Stimulated activated naive B cell treated with anti-CD40 and anti-IgM and Interleukin-4, amounts not matched to agents 10 μg/mL and 1 μg/mL and 100 μg/mL, for 72 hours (primary cell): ENCODE measurements around the gene BRD7.
A peak's percentile ranks its signal among the peaks of the same experiment; 100 is the strongest.

ENCODE experiments used
- ATAC-seq, 2 donors: fragments of 150-1000 bp; cut with Tn5 transposase; replicated peaks; 2 replicates each; pipeline ENCODE4 v1.10.0; 2021; ENCODE audit warnings: moderate library complexity in 1 of 2
- DNase-seq: peaks from one replicate; pipeline ENCODE4 v3.0.0; 2021
- H3K27ac Mint-ChIP-seq: one replicate; pipeline ENCODE4 v1.8.0; 2022; ENCODE audit warnings: mild to moderate bottlenecking, mixed read lengths
- H3K27me3 Mint-ChIP-seq, 2 donors: one replicate each; pipeline ENCODE4 v1.8.0; 2022; ENCODE audit warnings: mixed read lengths in 2 of 2
- H3K36me3 Mint-ChIP-seq, 2 donors: one replicate each; pipeline ENCODE4 v1.8.0; 2022; ENCODE audit warnings: mixed read lengths in 2 of 2, mild to moderate bottlenecking in 1 of 2
- H3K4me1 Mint-ChIP-seq, 2 donors: one replicate each; pipeline ENCODE4 v1.8.0; 2022; ENCODE audit warnings: mixed read lengths in 2 of 2, mild to moderate bottlenecking in 1 of 2
- H3K4me3 Mint-ChIP-seq, 2 donors: one replicate each; pipeline ENCODE4 v1.8.0; 2022; ENCODE audit warnings: mild to moderate bottlenecking in 2 of 2, mixed read lengths in 2 of 2, moderate library complexity in 1 of 2
- H3K9me3 Mint-ChIP-seq, 2 donors: one replicate each; pipeline ENCODE4 v1.8.0; 2022; ENCODE audit warnings: mixed read lengths in 2 of 2, mild to moderate bottlenecking in 1 of 2

BRD7 gene

DNA sequence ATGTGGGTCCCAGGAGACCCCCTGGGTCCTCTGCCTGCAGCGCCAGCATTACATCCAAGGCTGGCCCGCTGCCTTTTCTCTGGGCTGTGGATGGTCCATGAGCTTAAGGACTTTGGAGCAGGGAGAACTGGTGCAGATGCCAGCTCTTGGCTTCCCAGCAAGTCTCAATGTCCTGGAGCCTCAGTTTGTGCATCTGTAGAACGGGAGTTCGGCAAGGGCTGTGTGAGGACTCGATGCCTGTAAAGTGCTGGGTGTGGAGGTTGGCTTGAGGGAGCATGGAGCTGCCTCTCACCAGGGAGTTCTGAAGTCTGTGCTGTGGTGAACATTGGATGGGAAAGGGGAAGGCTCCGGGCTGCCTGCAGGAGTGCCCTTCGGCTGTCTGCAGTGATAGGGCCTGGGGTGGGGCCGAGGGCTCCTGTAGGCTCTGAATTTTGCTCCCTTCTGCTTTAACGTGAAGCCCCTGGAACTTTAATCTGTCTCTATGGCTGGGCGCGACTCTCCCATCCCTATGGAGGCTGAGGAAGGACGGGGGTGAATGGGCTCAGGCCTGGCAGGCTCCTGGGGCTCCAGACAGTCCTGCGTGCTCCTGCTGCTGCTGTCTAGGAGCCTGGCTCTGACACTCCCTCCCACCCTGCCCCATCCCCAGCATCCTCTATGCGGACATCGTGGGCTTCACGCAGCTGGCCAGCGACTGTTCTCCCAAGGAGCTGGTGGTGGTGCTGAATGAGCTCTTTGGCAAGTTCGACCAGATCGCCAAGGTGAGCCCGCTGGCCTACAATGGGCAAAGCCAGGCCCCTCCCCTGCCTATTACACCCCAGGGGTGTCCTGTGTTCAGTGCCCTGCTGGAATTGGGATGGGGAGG, 74.6 kb downstream of the BRD7 start:
- Mint-ChIP-seq H3K36me3 (peaks cover 45 to 53% of the 10 kb centered on the region in 2 donors), H3K27me3 (no peaks in the 10 kb centered on the region), H3K9me3 (no peaks in the 10 kb centered on the region)

DNA sequence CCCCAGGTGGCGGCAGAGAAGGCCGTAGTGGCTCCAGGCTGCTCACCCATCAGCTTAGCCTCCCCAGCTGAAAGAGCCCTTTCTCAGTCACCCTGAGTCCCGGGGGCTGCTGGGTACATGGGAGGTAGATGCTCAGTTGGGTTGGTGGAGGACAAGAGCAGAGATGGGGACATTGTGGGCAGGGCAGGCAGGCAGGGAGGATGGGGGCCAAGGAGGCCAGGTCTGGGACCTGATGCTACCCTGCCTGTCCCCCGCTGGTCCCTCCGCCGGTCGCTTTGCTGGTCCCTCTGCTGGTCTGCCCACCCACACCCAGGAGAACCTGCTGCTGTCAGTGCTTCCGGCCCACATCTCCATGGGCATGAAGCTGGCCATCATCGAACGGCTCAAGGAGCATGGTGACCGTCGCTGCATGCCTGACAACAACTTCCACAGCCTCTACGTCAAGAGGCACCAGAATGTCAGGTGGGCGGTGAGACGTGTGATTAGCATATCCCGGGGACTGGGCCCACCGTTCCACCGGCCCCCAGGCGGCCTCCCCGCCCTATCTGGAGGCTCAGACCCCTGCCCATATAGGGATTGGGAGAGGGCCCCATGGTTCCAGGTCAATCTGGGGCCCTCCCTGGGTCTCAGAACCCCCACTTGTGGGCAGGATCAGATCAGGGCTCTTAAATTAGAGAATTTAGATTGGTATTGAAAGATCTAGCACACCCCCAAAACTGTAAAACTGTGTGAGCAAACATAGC, 75.6 kb downstream of the BRD7 start:
- Mint-ChIP-seq H3K4me3 (no peak overlapping the region), H3K4me1 (peaks cover 14 to 43% of the 10 kb centered on the region in 2 donors), H3K27me3 (no peaks in the 10 kb centered on the region), H3K27ac (no peak overlapping the region), H3K36me3 (peaks cover 49 to 57% of the 10 kb centered on the region in 2 donors), H3K9me3 (no peaks in the 10 kb centered on the region)
- ATAC-seq, result no peak
- DNase-seq, result no peak

More for the DNA sequence above, 74.6 kb downstream of the BRD7 start:
- DNase-seq (no peak), ATAC-seq (no peak)
- H3K4me1 Mint-ChIP-seq, result peaks cover 11 to 44% of the 10 kb centered on the region in 2 donors
- no peak overlapping the region for H3K4me3 Mint-ChIP-seq
- H3K27ac Mint-ChIP-seq, result peak overlapping the region; percentile 85

DNA sequence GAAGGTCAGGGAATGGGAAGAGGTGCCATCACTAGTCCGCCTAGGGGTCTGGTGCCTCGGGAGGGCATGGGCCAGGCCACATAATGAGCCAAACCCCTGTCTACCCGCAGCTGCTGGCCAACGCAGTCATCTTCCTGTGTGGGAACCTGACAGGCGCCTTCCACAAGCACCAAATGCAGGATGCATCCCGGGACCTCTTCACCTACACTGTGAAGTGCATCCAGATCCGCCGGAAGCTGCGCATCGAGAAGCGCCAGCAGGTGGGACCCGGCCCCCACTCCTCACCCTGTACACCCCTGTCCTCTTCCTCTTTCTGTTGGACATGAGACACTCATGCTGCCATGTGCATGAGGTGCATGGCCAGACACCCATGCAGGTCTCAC, 76.2 kb downstream of the BRD7 start:
- no peak overlapping the region for H3K27ac Mint-ChIP-seq
- no peak overlapping the region for H3K4me3 Mint-ChIP-seq
- ATAC-seq (no peak), DNase-seq (no peak)
- no peaks in the 10 kb centered on the region for H3K9me3 Mint-ChIP-seq
- peaks cover 10 to 39% of the 10 kb centered on the region in 2 donors for H3K4me1 Mint-ChIP-seq
- peaks cover 50 to 58% of the 10 kb centered on the region in 2 donors for H3K36me3 Mint-ChIP-seq
- no peaks in the 10 kb centered on the region for H3K27me3 Mint-ChIP-seq

- H3K9me3 Mint-ChIP-seq, result no peaks in the 10 kb centered on the region
- ATAC-seq (no peak), DNase-seq (no peak)
- H3K27ac Mint-ChIP-seq, result no peak overlapping the region
- H3K4me1 Mint-ChIP-seq, result peaks cover 10 to 35% of the 10 kb centered on the region in 2 donors
- no peaks in the 10 kb centered on the region for H3K27me3 Mint-ChIP-seq
- H3K4me3 Mint-ChIP-seq, result no peak overlapping the region
- peaks cover 51 to 54% of the 10 kb centered on the region in 2 donors for H3K36me3 Mint-ChIP-seq
These were observed 76.8 kb downstream of the BRD7 start for GRCh38 chr16:50291719-50292565.

- no peaks in the 10 kb centered on the region for H3K27me3 Mint-ChIP-seq
- H3K27ac Mint-ChIP-seq, result no peak overlapping the region
- DNase-seq (no peak), ATAC-seq (no peak)
- no peak overlapping the region for H3K4me3 Mint-ChIP-seq
- peaks cover 0 to 4% of the 10 kb centered on the region in 2 donors for H3K9me3 Mint-ChIP-seq
- peaks cover 49 to 54% of the 10 kb centered on the region in 2 donors for H3K36me3 Mint-ChIP-seq
- H3K4me1 Mint-ChIP-seq, result peaks cover 9 to 31% of the 10 kb centered on the region in 2 donors
These were observed 77.9 kb downstream of the BRD7 start for GRCh38 chr16:50290856-50291255.

- Mint-ChIP-seq H3K4me1 (peaks cover 12 to 32% of the 10 kb centered on the region in 2 donors), H3K36me3 (peaks cover 43 to 52% of the 10 kb centered on the region in 2 donors), H3K27ac (no peak overlapping the region)
These were observed 78.6 kb downstream of the BRD7 start for GRCh38 chr16:50289950-50290764.

GRCh38 chr16:50288920-50289319, 79.9 kb downstream of the BRD7 start:
- ATAC-seq, result no peak
- H3K27me3 Mint-ChIP-seq, result no peaks in the 10 kb centered on the region
- peaks cover 20 to 44% of the 10 kb centered on the region in 2 donors for H3K4me1 Mint-ChIP-seq
- H3K4me3 Mint-ChIP-seq, result no peak overlapping the region
- peaks cover 38 to 52% of the 10 kb centered on the region in 2 donors for H3K36me3 Mint-ChIP-seq
- no peak for DNase-seq
- peaks cover 0 to 4% of the 10 kb centered on the region in 2 donors for H3K9me3 Mint-ChIP-seq
- no peak overlapping the region for H3K27ac Mint-ChIP-seq

More at GRCh38 chr16:50289950-50290764, 78.6 kb downstream of the BRD7 start:
- Mint-ChIP-seq H3K27me3 (no peaks in the 10 kb centered on the region), H3K4me3 (no peak overlapping the region), H3K9me3 (peaks cover 0 to 4% of the 10 kb centered on the region in 2 donors)
- ATAC-seq, result no peak
- DNase-seq, result no peak

DNA sequence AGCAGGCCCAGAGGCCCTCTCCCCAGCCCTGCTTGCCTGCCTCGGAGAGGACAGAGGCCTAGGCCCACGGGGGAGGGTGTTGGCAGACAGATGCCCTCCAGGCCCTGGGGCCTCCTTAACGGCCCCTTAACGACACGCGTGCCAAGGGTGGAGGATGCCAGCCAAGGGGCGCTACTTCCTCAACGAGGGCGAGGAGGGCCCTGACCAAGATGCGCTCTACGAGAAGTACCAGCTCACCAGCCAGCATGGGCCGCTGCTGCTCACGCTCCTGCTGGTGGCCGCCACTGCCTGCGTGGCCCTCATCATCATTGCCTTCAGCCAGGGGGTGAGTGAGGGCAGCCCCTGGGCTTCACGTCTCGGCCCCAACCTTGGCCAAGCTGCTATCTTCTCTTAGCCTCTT, 80.8 kb downstream of the BRD7 start:
- H3K36me3 Mint-ChIP-seq, result peaks cover 36 to 55% of the 10 kb centered on the region in 2 donors
- H3K27me3 Mint-ChIP-seq, result no peaks in the 10 kb centered on the region
- DNase-seq, result no peak
- H3K4me1 Mint-ChIP-seq, result peaks cover 29 to 53% of the 10 kb centered on the region in 2 donors
- H3K4me3 Mint-ChIP-seq, result no peak overlapping the region
- no peak overlapping the region for H3K27ac Mint-ChIP-seq
- no peak for ATAC-seq
- peaks cover 0 to 4% of the 10 kb centered on the region in 2 donors for H3K9me3 Mint-ChIP-seq

DNA sequence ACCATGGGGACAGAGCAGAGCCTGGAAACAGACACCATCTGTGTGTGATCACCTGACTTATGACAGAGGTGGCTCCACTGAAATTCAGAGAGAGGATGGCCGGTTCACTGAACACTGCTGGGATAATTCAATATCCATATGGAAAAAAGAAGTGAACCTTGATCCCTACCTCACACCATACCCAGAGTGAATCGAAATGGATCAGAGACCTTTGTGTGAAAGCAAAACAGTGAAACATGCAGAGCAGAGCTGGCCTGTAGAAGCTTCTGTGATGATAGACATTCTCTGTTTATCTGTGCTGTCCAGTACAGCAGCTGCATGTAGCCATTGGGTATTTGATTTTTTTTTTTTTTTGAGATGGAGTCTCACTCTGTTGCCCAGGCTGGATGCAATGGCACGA, 82.1 kb downstream of the BRD7 start:
- no peak overlapping the region for H3K4me3 Mint-ChIP-seq
- no peaks in the 10 kb centered on the region for H3K27me3 Mint-ChIP-seq
- ATAC-seq (no peak), DNase-seq (no peak)
- peaks cover 40 to 59% of the 10 kb centered on the region in 2 donors for H3K4me1 Mint-ChIP-seq
- peaks cover 33 to 49% of the 10 kb centered on the region in 2 donors for H3K36me3 Mint-ChIP-seq
- H3K27ac Mint-ChIP-seq, result peak overlapping the region; percentile 42
- peaks cover 0 to 4% of the 10 kb centered on the region in 2 donors for H3K9me3 Mint-ChIP-seq

- H3K36me3 Mint-ChIP-seq, result peaks cover 30 to 48% of the 10 kb centered on the region in 2 donors
- ATAC-seq (no peak), DNase-seq (no peak)
- H3K9me3 Mint-ChIP-seq, result peaks cover 0 to 4% of the 10 kb centered on the region in 2 donors
- no peaks in the 10 kb centered on the region for H3K27me3 Mint-ChIP-seq
- H3K27ac Mint-ChIP-seq, result no peak overlapping the region
- peaks cover 46 to 70% of the 10 kb centered on the region in 2 donors for H3K4me1 Mint-ChIP-seq
- no peak overlapping the region for H3K4me3 Mint-ChIP-seq
These were observed 83.3 kb downstream of the BRD7 start for GRCh38 chr16:50285406-50286003.

DNA sequence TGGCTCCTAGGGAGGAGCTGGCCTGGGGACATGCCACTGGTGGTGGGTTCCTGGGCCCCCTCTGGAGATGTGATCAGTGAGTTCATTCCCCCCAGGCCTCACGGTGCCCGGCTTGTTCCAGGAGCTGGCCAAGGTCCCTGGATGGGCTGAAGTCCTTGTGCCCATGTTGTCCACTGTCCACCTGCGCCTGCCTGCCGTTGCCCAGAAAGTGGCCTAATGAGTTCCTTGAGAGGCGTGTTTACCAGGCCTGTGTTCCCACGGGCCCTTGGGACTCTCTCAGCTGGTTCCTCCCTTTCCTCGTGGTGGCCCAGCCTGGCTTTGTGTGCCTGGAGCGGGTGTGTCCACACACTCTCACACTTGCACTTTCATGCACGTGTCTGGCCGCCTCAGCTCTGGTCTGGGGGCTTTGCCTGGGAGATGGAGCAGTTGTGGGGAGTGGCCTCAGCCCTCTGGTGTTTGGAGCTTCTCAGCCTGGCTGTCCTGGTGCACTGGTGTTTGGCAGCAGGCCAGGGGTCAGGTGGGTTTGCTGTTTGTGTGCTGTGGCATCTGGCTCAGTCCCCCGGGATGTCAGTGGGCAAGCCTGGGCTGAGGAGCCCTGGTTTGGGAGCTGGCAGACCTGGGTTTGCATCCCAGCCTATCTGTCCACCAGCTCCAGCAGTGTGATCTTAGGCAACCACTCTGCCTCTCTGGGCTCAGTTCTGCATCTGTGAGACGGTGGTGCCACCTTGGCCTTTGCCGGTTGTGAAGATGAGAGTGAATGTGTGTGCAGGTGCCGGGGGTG, 84.5 kb downstream of the BRD7 start:
- Mint-ChIP-seq H3K36me3 (peaks cover 29 to 54% of the 10 kb centered on the region in 2 donors), H3K9me3 (peaks cover 0 to 4% of the 10 kb centered on the region in 2 donors), H3K4me3 (peak overlapping the region in 1 of 2 donors; percentile 54), H3K27ac (peak overlapping the region; percentile 69), H3K27me3 (no peaks in the 10 kb centered on the region), H3K4me1 (peaks cover 58 to 77% of the 10 kb centered on the region in 2 donors)
- no peak for ATAC-seq
- no peak for DNase-seq

DNA sequence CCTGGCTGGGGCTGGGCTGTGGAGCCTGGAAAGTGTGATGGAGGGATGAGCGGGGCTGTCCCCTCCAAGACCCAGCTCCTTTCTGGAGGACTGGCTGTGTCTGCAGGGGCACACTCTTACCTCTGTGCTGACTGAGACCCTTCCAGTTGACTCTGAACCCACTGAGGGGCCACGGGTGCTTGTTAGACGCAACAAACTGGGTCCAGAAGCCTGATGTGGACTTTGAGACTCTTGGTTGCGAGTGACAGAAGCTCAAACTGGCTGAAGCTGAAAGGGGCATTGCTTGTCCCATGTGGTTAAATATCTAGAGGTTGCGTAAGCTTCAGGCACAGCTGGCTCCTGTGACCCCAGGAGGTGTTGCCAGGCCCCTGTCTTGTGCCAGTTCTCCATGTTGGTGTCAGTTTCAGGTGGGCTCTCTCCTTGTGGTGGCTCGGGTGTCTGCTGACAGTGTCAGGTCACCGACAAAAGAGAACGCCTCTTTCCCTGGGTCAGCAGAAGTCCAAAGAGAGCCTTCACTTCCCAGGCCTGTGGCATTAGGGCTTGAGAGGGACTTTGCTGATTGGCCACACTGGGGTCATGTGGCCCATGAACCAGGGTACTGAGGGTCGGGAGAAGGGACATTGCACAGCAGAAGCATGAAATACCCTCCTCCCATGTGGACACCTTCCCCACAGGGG, 85.7 kb downstream of the BRD7 start:
- Mint-ChIP-seq H3K36me3 (peaks cover 28 to 57% of the 10 kb centered on the region in 2 donors), H3K27ac (no peak overlapping the region), H3K27me3 (no peaks in the 10 kb centered on the region), H3K4me1 (peaks cover 67 to 85% of the 10 kb centered on the region in 2 donors), H3K9me3 (peaks cover 2 to 8% of the 10 kb centered on the region in 2 donors), H3K4me3 (peak overlapping the region in 1 of 2 donors; percentile 74)
- ATAC-seq, result no peak
- DNase-seq, result no peak
